G401 (cell line): ENCODE results near the gene ATP5PB. TPM values are rescaled to one million over a fixed set of nuclear protein-coding genes. Genes with fewer than 3 reads are reported as not detected.

Experiments
- DNase-seq: peaks from one replicate; pipeline ENCODE4 v3.0.0-alpha.2; 2015; ENCODE audit warnings: low spot score
- in situ Hi-C: cut with HindIII; loops from 2 replicates; pipeline ENCODE4 v1.10.0; 2016; ENCODE audit warnings: low sequenced_read_pairs, mixed read lengths
- total RNA-seq: library from RNA; depleted of rRNA; stranded (reverse); fragments of >200 nt; shearing (Covaris generic); gene quantifications from 2 replicates; pipeline ENCODE4 v1.2.3, GENCODE V29; 2014; rRNA removed

The ATP5PB gene
- total RNA-seq, result 744 and 851 TPM in 2 replicates

GRCh38 chr1:111448918-111449702 lies at the start of gene ATP5PB, which contains the start of gene WDR77:
ATP5PB (plus strand) TSS chr1:111449464; CDS start chr1:111449542, 78 bp downstream.
WDR77 (minus strand) TSS chr1:111449256; CDS start chr1:111449169, 87 bp downstream.
- in situ Hi-C loops, result no loop called here
- peak; percentile 99 for DNase-seq

GRCh38 chr1:111399792-111400610 lies 49.3 kb upstream of the ATP5PB start:
- in situ Hi-C loops, result no loop called here
- peak; percentile 49 for DNase-seq

GRCh38 chr1:111402083-111402482 lies 47.2 kb upstream of the ATP5PB start:
- no peak for DNase-seq
- in situ Hi-C loops, result no loop called here

GRCh38 chr1:111404588-111404987 lies 44.7 kb upstream of the ATP5PB start:
- no peak for DNase-seq
- in situ Hi-C loops, result no loop called here

GRCh38 chr1:111406321-111406768 lies 42.9 kb upstream of the ATP5PB start:
- in situ Hi-C loops, result no loop called here
- DNase-seq, result peak; percentile 1

GRCh38 chr1:111407301-111407700 lies 42.0 kb upstream of the ATP5PB start:
- no peak for DNase-seq

GRCh38 chr1:111412839-111413238 lies 36.4 kb upstream of the ATP5PB start:
- DNase-seq, result no peak
- in situ Hi-C loops, result no loop called here

More at GRCh38 chr1:111407301-111407700, 42.0 kb upstream of the ATP5PB start:
- in situ Hi-C loops, result no loop called here

- in situ Hi-C loops, result no loop called here
Observed at GRCh38 chr1:111414756-111415155, 34.5 kb upstream of the ATP5PB start.

GRCh38 chr1:111415461-111415860 lies 33.8 kb upstream of the ATP5PB start:
- no peak for DNase-seq
- in situ Hi-C loops, result no loop called here

More at GRCh38 chr1:111414756-111415155, 34.5 kb upstream of the ATP5PB start:
- no peak for DNase-seq

GRCh38 chr1:111417755-111418154 lies 31.5 kb upstream of the ATP5PB start:
- no peak for DNase-seq
- in situ Hi-C loops, result no loop called here

- in situ Hi-C loops, result no loop called here
Observed at GRCh38 chr1:111419037-111419436, 30.2 kb upstream of the ATP5PB start.

GRCh38 chr1:111420377-111420776 lies 28.9 kb upstream of the ATP5PB start:
- DNase-seq, result no peak
- in situ Hi-C loops, result no loop called here

More at GRCh38 chr1:111419037-111419436, 30.2 kb upstream of the ATP5PB start:
- no peak for DNase-seq

GRCh38 chr1:111422546-111423391 lies 26.5 kb upstream of the ATP5PB start:
- in situ Hi-C loops, result no loop called here
- DNase-seq, result no peak

GRCh38 chr1:111424281-111424680 lies 25.0 kb upstream of the ATP5PB start:
- in situ Hi-C loops, result no loop called here
- DNase-seq, result no peak

GRCh38 chr1:111436726-111437125 lies 12.5 kb upstream of the ATP5PB start:
- in situ Hi-C loops, result no loop called here

GRCh38 chr1:111439461-111440351 lies 9.6 kb upstream of the ATP5PB start:
- DNase-seq, result no peak
- in situ Hi-C loops, result no loop called here

More at GRCh38 chr1:111436726-111437125, 12.5 kb upstream of the ATP5PB start:
- no peak for DNase-seq

GRCh38 chr1:111441573-111442192 lies 7.6 kb upstream of the ATP5PB start:
- in situ Hi-C loops, result no loop called here
- DNase-seq, result peak; percentile 4

GRCh38 chr1:111442457-111442856 lies 6.8 kb upstream of the ATP5PB start:
- in situ Hi-C loops, result no loop called here
- DNase-seq, result no peak
